SHP77 treated with DMSO at 0.1 percent for 48 hours (cell line): Measurements from ENCODE around the gene SASH1.

ENCODE experiments used
- DNase-seq: peaks from one replicate; lab custom pipeline; 2025; lab: John Stamatoyannopoulos, UW

The SASH1 gene

DNA sequence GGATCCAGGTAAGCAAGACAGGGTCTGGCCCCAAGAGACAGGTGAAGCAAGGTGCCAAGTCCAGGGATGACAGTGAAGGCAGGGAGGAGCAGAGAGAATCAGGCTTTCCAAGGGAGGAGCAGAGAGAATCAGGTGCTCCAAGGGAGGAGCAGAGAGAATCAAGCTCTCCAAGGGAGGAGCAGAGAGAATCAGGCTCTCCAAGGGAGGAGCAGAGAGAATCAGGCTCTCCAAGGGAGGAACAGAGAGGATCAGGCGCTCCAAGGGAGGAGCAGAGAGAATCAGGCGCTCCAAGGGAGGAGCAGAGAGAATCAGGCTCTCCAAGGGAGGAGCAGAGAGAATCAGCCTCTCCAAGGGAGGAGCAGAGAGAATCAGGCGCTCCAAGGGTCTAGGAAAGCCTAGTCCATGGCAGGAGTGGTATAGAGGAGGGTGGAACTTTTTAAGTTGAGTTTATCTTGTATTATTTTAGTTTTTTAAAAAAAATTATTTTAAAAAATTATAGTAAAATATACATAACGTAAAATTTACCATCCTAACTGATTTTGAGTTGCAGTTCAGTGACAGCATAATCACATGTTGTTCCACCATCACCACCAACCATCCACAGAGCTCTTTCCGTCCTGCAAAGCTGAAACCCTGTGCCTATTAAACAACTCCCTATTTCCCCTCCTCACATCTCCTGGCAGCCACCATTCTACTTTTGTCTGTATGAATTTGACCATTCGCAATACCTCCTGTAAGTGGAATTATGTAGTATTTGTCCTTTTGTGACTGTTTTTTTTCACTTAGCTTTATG, 64.1 kb downstream of the SASH1 start:
- DNase-seq = no peak

DNA sequence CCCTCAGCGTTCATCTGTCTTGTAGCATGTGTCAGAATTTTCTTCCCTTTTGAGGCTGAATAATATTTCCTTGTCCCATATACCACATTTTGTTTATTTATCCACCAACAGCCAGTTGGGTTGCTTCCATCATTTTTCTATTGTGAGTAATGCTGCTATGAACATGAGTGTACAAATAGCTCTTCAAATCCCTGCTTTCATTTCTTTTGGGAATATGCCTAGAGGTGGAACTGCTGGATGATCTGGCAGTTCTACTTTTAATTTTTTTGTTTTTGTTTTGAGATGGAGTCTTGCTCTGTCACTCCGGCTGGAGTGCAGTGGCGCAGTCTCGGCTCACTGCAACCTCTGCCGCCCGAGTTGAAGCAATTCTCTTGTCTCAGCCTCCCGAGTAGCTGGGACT, 64.7 kb downstream of the SASH1 start:
- DNase-seq = no peak

DNA sequence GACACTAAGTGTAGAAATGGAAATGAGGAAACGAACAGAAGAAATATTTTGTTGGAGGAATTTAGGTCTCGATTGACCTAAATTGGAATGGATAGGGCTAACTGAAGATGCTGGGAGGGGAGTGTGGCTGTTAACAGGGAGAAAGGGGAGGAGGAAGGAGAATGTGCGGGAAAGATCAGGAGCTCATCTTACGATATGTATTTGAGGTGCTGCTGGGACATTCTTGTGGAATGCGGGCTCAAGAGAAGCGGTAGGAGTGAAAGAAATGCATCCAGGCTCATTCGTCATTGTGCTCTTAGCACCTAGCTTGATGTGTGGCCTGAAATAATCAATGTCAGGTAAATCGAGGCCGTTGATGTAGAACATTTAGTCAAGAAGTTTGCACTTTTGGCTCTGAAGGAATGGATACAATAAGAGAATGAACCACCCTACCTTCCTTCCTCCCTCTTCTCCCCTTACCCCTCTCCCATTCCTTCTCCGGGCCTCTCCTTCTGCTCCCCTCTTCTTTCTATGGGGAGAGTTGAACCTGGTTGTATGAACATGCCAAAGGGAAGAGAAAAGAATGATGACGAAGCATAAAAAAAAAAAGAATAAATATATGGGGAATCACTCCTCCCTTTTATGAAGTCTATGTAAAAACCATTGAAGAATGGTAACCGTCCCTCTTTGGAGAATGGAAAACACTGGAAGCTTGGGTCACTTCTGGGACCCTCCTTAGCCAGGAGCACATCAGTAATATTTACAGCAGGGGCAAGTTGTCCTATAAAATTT, 70.9 kb downstream of the SASH1 start:
- DNase-seq = no peak

DNA sequence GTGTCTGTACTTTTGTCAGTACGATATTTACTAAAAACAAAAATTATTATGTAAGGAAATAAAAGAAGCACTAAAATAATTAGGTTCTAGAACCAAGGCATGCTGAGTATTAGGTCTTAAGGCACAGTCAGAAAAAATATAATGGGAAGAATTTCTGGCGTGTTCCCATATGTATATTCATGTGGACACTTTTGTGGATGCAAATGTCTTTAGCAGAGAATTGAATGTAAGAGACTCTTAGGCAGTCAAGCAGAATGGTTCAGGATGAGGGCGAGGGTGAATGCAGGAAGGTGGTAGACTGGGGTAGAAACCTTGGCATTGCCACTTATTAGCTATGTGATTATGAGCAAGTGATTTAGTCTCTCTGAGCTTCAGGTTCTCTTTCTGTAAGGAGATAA, 71.5 kb downstream of the SASH1 start:
- DNase-seq = no peak

DNA sequence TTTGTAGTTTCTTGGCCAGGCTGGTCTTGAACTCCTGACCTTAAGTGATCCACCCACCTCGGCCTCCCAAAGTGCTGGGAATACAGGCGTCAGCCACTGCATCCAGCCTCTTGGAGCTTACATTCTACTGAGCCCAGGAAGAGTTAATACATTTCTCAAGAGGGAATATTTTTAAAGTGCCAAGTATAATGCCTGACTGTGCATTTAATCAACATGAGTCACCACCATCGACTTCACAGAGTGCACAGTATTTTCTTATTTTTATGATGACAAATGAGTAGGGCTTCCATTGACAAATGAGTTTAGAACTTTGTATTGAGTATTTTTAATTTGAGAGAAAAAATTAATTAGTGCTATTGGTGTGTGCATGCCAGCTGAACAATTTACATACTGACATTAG, 72.2 kb downstream of the SASH1 start:
- no peak for DNase-seq

DNA sequence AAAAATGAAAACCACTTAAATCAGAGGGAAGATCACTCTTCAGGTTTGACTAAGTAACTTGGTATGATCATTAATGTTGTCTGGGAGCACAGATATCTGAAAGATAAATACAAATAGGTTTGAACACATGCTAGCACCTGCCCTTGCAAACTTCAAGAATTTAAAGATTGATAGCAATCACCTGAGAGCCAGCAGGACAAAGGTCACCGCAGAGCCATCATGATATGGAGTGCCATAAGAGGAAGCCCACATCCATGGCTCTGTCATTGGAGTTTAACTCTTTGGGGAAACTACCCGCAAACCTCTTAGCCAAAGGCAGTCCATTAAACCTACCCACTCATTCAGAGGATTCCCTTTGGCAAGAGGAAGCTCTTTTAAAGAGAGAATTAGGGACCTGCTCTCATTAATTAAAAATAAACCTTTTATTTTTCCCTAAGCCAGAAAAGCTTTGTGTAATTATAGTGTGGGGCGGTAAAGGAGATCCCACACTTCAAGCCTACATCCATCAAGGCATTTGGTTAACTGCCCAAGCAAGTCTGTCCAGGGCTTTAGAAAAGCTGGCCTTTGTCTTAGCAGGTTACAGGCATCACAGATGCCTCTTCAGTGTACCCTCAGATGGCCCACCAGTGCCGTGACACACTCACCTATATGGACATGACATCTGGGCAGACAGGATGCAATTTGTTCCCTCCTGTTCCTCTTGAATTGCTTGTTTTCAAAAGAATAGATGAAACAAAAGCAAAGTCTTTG, 73.0 kb downstream of the SASH1 start:
- no peak for DNase-seq

DNA sequence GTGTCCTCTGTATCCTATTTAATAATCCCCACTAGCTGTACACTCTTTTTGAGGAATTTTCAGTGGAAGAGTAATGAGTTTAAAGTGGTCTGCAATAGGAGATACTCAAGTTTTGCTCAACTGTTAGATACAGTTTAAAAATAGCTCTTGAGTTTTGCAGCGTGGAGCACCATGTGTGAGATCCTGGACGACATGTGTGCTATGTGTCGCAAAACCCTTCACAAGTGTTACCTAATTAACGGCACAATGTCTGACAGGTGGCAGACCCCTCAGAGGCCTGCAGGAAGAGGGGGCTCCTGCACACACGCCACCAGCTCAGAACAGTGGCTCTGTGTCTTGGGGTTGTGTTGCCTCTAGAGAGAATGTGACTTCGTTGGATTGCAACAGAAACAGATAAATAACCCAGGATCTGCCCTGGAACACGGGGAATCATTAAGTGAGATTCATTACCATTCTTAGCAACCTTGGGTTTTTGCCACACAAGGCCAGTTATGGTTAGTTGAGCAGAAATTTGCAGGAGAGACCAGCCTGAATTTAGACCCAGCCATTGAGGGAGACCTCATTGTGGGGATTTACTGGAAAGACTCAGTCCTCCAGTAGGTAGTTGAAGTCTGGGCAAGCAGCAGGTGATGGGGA, 73.8 kb downstream of the SASH1 start:
- DNase-seq = no peak

DNA sequence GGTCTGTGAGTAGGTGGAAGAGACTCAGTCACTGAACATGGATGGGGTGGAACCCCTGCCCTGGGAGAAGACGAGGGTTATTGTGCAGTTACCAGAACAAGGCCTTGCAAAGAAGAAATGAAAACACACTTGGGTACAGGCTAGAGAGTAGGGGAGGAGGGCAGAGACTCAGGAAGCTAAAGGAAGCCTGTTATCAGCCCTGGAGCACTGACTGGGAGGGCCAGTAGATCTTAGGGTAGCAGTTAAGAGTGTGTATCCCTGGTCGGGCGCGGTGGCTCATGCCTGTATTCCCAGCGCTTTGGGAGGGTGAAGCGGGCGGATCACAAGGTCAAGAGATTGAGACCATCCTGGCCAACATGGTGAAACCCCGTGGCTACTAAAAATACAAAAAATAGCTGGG, 74.4 kb downstream of the SASH1 start:
- no peak for DNase-seq

DNA sequence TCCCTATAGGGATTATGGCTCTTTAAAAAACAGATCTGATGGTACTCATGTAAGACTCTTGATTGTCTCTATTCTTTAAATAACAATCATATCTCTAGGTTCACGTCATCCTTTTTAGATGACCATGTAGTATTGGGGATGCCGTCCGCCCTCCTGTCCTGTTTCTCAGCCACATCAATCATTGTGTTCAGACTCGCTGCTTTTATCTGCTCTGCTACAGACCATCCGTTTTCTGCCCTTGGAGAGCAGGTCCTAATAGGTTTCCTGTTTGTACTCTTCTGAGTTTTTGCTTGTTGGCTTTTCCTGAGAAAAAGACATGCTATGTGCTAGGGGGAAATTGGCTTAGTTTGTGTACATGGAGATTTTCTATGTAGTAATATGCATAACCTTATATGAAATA, 76.8 kb downstream of the SASH1 start:
- DNase-seq = no peak

DNA sequence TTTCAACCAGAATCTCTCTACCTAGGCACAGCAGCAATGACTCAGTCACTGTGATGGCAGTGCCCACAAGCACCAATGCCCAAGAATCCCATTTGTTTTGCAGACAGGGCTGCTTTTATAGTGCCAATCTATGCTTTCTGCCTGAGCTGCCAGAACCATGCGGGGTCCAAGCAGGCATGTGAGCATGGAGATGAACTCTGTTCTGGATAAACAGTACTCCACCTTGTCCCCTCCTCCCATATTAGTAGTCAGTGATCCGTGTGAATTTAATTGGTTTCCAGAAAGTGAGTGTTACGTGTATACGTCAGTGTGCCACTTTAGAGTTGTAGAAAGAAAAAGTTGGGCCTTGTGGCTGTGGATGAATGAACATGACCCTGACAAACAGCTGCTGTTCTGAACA, 79.4 kb downstream of the SASH1 start:
- DNase-seq = peak; percentile 98

DNA sequence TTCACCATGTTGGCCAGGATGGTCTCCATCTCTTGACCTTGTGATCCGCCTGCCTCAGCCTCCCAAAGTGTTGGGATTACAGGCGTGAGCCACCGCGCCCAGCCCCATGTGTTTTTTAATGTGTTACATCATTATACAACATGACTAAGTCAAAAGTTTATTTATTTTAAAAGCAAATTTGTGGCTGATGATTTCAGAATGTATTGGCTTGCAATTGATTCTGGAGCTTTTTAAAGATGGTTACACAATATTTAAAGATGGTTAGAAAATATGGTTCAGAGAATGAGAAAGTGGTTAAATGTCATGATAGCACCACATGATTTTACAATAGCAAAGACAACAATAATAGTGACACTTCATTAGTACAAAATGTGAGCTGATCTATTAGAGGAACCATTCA, 80.5 kb downstream of the SASH1 start:
- no peak for DNase-seq

DNA sequence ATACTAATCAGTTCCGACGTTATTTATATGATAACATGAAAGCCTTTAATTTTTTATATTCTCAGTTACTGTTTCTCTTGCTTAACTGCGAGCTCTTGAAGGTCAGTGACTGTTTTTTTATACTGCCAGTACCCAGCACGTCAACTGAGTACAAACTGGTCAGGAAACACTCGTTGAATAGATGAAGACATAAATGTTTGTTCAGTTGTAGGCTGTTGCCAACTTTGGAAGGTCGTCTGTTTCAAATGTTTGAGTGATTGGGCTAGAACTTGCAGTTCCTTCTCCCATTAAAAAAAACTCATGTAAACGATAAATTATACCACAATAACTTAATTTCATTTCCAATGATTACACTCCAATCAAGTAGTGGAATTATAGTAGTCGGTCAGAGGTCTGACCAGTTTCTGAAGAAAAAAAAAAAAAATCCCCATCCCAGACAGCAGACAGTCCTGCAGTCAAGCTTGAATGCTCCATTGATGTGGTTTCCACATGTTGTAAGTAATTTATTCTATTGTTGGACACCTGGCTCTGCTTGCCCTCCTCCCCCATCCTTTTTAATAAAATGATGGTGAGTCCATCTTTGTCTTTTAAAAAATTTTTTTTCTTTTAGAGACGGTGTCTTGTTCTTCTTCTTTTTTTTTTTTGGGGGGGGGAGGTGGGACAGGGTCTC, 81.1 kb downstream of the SASH1 start:
- DNase-seq = peak; percentile 91

DNA sequence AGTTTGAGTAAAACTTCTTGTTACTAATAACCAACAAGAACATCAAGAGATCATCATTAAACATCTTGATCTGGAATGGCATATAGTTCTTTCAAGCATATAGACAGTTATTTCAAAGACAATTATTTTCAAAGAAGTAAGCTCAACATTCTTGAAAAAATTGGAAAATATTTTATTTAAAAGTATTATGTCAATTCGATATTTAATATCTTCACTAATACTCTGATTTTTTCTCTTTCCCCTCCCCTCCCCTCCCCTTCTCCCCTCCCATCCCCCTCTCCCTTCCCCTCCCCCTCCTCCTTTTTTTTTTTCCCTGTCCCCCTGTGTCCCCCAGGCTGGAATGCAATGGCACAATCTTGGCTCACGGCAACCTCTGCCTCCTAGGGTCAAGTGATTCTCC, 82.8 kb downstream of the SASH1 start:
- no peak for DNase-seq

DNA sequence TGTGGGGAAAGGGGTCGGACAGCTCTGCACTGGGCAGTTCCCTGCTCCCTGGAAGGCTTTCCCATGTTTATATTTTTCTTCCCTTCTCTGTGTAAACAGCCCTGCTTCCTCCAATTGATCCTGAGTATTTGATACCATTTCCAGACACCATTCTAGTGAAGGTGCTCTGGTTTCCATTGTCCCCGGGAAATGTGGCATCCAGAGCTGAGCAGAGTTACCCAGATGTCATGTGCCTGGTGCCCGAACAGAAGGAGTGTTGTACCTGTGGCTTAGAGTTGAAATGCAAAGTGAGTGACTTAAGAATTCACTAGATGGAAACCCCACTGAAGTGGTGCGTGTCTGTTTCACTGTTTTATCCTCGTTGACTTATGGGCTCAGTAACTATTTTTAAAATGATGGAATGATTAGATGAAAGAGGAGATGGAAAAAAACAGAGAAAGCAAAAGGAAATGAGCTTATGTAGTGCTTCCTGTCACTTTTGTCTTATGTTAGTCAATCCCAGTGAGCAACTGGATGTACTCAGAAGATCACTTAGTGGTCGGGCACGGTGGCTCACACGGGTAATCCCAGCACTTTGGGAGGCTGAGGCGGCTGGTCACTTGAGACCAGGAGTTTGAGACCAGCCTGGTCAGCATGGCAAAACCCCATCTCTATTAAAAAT, 83.8 kb downstream of the SASH1 start:
- no peak for DNase-seq

DNA sequence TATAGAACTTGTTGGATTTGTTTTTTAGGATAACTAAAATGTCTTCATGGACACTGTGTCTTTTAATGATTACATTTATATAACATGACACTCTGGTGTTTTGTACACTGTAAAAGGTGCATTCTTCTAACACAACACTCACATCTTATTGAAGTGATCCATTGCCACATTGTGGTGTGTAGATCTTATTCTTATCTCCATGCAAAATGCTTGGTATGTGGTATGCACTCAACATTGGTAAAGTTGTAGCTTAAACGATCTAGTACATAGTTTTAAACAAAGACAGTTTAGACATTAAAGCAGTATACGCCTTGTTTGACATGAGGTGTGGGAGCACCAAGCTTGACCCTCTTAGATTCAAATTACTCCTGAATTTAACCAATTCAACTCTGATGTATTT, 84.7 kb downstream of the SASH1 start:
- DNase-seq = no peak

DNA sequence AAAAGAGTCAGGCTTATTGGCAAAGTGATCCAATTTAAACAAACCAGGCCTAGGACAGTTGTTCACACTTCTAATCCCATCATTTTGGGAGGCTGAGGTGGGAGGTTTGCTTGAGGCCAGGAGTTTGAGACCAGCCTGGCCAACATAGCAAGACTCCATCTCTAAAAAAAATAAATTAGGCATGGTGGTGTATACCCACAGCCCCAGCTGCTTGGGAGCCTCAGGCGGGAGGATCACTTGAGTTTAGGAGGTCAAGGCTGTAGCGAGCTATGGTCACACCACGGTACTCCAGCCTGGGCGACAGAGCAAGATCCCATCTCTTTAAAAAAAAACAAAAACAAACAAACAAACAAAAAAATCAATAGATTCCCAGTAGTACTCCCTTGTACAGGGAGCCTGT, 86.8 kb downstream of the SASH1 start:
- no peak for DNase-seq

DNA sequence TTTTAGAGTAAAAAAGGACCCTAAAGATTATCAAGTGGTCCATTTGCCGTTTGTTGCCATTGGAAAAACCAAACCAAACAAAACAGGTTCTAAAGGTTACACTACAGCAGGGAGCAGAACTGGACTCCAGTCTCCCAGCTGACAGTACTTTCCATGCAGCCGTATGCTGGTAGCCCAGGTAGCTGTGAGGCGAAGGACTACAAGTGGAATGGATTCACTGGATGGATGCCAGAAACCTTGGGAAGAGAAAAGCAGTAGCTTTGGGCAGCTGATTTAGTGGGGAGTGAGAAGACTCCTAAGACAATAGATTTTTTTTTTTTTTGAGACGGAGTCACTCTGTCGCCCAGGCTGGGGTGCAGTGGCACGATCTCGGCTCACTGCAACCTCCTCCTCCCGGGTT, 88.3 kb downstream of the SASH1 start:
- DNase-seq = peak; percentile 53

DNA sequence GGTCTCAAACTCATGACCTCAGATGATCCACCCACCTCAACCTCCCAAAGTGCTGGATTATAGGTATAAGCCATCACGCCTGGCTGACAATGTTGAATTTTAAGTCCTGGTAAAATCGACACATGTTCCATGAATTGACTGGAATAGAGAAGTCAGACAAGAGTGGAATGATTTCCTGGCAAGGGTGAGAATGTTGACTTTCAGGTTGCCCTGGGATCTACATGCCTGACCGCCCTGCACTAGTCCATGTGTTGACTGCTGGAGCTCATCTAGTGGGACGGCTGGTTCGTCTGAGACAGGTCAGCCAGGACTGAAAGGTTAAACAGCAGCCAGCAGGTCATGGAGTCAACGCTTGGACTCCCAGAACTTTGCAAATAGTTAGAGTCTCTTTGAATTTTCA, 88.8 kb downstream of the SASH1 start:
- peak; percentile 31 for DNase-seq

DNA sequence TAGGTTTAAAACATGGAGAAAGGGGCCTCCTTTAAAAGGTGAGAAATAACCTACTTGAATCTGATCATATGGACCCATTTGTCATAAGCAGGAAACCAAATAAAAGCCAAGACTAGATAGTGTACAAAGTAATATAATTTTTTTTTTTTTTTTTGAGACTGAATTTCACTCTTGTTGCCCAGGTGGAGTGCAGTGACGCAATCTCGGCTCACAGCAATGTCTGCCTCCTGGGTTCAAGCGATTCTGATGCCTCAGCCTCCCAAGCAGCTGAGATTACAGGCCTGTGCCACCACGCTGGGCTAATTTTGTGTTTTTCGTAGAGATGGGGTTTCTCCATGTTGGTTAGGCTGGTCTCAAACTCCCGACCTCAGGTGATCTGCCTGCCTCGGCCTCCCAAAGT, 89.2 kb downstream of the SASH1 start:
- no peak for DNase-seq

DNA sequence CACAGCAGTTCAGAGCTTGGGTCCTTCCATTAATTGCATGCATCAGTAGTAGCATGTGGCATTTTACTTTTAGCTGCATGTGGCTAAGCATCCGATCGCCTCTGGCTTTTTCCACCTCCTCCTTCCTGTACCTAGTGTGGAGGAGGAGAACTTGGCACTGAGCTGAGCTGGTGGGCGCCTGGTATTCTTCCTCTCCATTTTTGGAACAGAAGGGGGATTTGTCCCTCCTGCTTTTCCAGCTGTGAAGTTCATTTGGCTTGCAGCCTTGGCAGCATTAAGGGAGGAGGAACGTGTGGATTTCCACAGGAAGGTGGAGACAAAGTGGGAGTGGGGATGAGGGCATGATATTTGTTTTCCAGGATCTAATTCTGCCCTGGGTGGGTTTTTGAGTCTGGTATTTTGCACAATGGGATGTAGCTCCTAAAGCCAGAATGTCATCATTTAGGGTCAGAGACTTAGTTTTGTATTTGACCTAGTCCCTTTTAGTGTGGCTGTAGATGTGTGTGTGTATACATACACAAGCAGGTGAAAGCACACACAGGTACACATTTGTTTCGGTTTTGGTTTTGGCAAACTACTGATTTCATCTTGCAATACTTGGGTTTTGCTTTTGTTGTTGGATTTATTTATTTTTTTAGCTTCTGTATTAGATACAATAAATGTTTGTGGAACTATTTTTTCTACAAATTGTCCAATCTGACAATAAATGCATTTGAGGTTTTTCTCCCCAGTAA, 90.0 kb downstream of the SASH1 start:
- no peak for DNase-seq

DNA sequence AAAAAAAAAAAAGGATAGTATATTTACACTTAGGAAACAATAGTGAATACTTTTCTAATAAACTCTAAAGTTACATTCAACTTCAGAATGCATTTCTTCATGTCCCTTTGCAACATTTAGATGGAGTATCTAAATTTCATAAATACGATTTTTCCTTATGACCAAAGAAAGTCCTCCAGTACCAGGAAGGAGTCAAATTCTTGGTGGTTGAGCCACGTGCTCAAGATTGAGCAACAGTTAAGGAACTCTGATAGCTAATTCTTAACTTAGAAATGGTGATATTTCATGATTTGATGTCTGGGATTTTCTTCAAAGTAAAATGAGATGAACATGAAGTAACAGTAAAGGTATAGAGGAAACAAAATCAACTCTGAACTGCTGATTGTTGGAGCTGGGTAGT, 92.7 kb downstream of the SASH1 start:
- no peak for DNase-seq
